Tibial artery (tissue), 4 donors: ENCODE data around the gene SUSD3.
A peak's percentile ranks its signal among the peaks of the same experiment; 100 is the strongest.

ENCODE experiments used
- DNase-seq, 2 donors: peaks; one replicate each; pipeline ENCODE4 v3.0.0-alpha.2; 2019
- H3K27ac ChIP-seq, 2 donors: fragments of 200-600 bp; sonication (generic) in 1 of 2; 1 replicate in 1 of 2; 2 replicates in 1 of 2; pipeline ENCODE4 v1.5.1; 2018 to 2019; ENCODE audit warnings: mild to moderate bottlenecking in 1 of 2
- H3K27me3 ChIP-seq, 2 donors: fragments of 200-600 bp; sonication (generic) in 1 of 2; one replicate each; pipeline versions ENCODE4 v1.5.1 to v1.6.0; 2016 to 2019
- H3K36me3 ChIP-seq, 3 donors: fragments of 200-600 bp; sonication (generic) in 2 of 3; one replicate each; pipeline ENCODE4 v1.5.1; 2016 to 2019; ENCODE audit warnings: mild to moderate bottlenecking in 2 of 3
- H3K4me1 ChIP-seq, 4 donors: fragments of 200-600 bp; sonication (generic) in 2 of 4; 1 replicate in 3 of 4; 2 replicates in 1 of 4; pipeline ENCODE4 v1.5.1; 2016 to 2019
- H3K4me3 ChIP-seq, 2 donors: fragments of 200-600 bp; sonication (generic) in 1 of 2; 1 replicate in 1 of 2; 2 replicates in 1 of 2; pipeline ENCODE4 v1.5.1; 2018 to 2019; ENCODE audit warnings: mild to moderate bottlenecking in 2 of 2
- H3K9me3 ChIP-seq, 3 donors: fragments of 200-600 bp; sonication (generic) in 1 of 3; one replicate each; pipeline ENCODE4 v1.5.1; 2016 to 2019
- intact Hi-C: fragments of 100-400 bp; cut with DNase I; formaldehyde crosslinking; loops from one replicate; pipeline ENCODE4 v1.15.0; 2023; ENCODE audit warnings: low total_unique reads
- TF ChIP-seq, protein P1 (sequence below), 2 experiments: fragments of 200-600 bp in 1 of 2; fragments of 450-650 bp in 1 of 2; IDR thresholded peaks; one replicate each; pipeline ENCODE4 v1.5.1; 2017 to 2019; ENCODE audit warnings: antibody characterized with exemption in 2 of 2, mild to moderate bottlenecking in 1 of 2, moderate library complexity in 1 of 2

The SUSD3 gene

DNA sequence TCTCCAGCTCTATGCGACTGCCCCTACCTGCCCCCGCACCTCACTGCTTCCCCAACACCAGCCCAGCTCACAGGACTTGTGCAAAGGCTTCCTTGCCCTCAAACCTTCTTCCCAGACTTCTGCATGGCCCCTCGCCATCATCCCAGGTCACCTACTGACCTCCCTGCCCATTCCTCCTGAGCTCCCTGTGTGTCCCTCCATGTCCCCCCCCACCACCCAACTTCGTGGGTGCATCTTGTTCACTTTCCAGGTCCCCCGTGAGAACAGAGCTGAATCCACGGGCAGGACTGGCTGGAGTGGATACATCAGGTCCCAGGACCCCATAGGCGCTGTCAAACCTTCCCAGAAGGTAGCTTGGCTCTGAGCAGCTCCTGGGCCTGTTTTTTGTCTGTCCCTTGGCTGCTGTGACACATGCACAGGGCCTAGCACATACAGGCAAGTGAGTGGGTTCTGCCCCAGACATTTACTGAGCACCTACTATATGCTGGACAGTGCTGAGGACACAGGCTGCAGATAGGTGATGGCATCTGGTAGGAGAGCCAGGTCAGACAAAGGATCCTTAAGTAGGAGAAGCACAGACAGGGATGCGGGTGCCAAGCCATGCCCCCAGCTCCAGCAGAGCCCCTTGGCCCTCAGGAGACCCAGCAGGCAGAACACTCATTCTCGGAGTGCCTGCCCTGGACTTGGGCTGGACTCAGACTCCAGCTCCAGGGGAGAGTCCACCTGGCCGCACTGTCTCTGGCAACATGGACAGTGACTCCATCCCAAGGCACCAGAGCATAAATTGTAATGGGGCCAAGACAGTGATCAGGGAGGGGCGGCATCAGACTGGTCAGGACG lies 60.6 kb downstream of the SUSD3 start:
- DNase-seq: peak; percentile 20 to 68
- Histone ChIP-seq H3K4me3 (no peak overlapping the region), H3K27ac (peak overlapping the region; percentile 69 to 74), H3K27me3 (no peaks in the 10 kb centered on the region), H3K4me1 (peaks cover 0 to 36% (median 23%) of the 10 kb centered on the region in 4 donors), H3K36me3 (peaks cover 21 to 40% (median 40%) of the 10 kb centered on the region in 3 donors), H3K9me3 (no peaks in the 10 kb centered on the region)
- TF ChIP-seq, protein P1, sequence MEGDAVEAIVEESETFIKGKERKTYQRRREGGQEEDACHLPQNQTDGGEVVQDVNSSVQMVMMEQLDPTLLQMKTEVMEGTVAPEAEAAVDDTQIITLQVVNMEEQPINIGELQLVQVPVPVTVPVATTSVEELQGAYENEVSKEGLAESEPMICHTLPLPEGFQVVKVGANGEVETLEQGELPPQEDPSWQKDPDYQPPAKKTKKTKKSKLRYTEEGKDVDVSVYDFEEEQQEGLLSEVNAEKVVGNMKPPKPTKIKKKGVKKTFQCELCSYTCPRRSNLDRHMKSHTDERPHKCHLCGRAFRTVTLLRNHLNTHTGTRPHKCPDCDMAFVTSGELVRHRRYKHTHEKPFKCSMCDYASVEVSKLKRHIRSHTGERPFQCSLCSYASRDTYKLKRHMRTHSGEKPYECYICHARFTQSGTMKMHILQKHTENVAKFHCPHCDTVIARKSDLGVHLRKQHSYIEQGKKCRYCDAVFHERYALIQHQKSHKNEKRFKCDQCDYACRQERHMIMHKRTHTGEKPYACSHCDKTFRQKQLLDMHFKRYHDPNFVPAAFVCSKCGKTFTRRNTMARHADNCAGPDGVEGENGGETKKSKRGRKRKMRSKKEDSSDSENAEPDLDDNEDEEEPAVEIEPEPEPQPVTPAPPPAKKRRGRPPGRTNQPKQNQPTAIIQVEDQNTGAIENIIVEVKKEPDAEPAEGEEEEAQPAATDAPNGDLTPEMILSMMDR (IDR thresholded peaks at IDR 0.05): no peak
- intact Hi-C loops: no loop called here

DNA sequence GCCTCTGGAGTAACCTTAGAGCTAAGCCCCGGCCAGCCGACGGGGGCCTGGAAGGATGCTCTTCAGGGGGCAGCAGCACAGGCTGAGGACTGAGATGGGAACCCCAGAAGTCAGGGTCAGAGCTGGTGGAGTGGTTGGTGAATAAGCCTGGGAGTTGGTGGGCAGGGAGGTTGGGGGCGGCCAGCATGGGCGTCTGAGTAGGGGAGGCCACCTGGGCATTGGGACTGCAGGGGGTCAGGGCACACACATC lies 61.1 kb downstream of the SUSD3 start:
- H3K9me3 ChIP-seq: no peaks in the 10 kb centered on the region
- peaks cover 0 to 36% (median 23%) of the 10 kb centered on the region in 4 donors for H3K4me1 ChIP-seq
- TF ChIP-seq, protein P1 (IDR thresholded peaks at IDR 0.05): no peak
- no peak for DNase-seq
- H3K36me3 ChIP-seq: peaks cover 27 to 40% (median 40%) of the 10 kb centered on the region in 3 donors
- H3K27ac ChIP-seq: peak overlapping the region; percentile 69 to 74
- no peak overlapping the region for H3K4me3 ChIP-seq
- H3K27me3 ChIP-seq: no peaks in the 10 kb centered on the region
- intact Hi-C loops: no loop called here

DNA sequence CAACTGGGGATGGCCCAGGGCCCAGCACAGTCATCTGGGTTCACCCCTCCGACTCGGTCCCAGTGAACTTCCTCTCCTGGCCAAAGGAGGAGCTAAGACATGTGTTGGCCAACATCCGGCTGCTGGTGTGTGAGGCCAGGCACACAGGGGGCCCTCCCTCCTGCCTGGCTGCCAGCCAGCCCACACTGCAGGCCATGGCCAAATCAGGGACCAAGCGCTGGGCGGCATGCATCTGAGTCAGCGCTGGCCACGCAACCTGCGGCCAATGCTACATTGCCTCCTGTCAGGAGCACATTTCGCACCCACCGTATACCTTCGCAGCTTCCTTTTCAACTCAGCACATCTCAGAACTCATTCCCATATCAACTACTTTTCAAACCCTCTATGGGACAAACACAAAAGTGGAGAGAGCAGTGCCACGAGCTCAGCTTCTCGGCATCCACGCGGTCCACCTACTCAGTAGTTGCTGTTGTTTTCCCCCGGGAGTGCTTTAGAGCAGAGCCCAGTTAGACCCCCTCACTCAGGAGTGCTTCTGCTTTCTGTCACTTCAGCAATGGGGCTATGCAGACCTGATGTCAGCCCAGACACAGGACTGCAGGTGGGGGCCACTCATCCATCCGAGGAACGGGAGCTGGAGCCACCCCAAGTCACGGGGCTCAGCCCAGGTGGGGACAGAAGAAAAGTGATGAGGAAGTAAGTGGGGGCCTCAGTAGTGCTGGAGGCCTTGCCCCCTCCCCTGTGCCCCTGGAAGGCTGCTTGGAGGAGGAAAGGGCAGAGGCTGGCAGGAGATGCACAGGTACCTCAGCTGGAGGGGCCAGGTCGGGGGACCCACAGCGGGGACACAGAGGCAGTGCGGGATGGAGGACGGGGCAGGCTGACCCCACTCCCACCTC lies 61.7 kb downstream of the SUSD3 start:
- TF ChIP-seq, protein P1 (IDR thresholded peaks at IDR 0.05): peak; percentile 58 to 61
- intact Hi-C loops: no loop called here
- H3K4me1 ChIP-seq: peaks cover 0 to 31% (median 23%) of the 10 kb centered on the region in 4 donors
- H3K27ac ChIP-seq: peak overlapping the region; percentile 69 to 74
- peaks cover 31 to 45% (median 42%) of the 10 kb centered on the region in 3 donors for H3K36me3 ChIP-seq
- DNase-seq: peak; percentile 95 to 98
- no peaks in the 10 kb centered on the region for H3K9me3 ChIP-seq
- H3K27me3 ChIP-seq: no peaks in the 10 kb centered on the region
- no peak overlapping the region for H3K4me3 ChIP-seq

DNA sequence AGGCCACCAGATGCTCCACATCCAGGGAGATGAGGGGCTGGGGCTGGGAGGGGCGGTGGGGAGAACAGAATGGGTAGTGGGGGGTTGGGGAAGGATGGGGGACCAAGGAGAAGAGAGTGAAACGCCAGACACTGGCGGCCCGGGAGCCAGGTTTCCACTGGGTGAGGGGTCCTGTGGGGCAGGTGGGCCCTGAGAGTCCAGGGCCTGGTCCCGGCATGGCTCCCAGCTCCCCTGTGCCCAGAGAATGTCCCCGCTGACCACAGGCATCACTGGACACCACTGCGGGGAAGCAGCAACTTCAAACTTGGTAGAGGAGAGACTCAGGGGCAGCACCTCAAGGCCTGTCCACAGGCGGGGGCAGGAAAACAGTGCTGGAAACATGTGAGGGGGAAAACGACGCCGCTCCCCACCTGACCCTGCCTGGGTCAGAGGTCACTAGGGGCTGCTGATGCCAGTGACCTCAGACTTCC lies 62.4 kb downstream of the SUSD3 start:
- H3K9me3 ChIP-seq: no peaks in the 10 kb centered on the region
- no peaks in the 10 kb centered on the region for H3K27me3 ChIP-seq
- peaks cover 0 to 30% (median 20%) of the 10 kb centered on the region in 4 donors for H3K4me1 ChIP-seq
- H3K4me3 ChIP-seq: no peak overlapping the region
- peak overlapping the region; percentile 69 to 74 for H3K27ac ChIP-seq
- TF ChIP-seq, protein P1 (IDR thresholded peaks at IDR 0.05): no peak
- DNase-seq: peak in 1 of 2 donors; percentile 17
- H3K36me3 ChIP-seq: peaks cover 35 to 52% (median 49%) of the 10 kb centered on the region in 3 donors
- intact Hi-C loops: no loop called here

DNA sequence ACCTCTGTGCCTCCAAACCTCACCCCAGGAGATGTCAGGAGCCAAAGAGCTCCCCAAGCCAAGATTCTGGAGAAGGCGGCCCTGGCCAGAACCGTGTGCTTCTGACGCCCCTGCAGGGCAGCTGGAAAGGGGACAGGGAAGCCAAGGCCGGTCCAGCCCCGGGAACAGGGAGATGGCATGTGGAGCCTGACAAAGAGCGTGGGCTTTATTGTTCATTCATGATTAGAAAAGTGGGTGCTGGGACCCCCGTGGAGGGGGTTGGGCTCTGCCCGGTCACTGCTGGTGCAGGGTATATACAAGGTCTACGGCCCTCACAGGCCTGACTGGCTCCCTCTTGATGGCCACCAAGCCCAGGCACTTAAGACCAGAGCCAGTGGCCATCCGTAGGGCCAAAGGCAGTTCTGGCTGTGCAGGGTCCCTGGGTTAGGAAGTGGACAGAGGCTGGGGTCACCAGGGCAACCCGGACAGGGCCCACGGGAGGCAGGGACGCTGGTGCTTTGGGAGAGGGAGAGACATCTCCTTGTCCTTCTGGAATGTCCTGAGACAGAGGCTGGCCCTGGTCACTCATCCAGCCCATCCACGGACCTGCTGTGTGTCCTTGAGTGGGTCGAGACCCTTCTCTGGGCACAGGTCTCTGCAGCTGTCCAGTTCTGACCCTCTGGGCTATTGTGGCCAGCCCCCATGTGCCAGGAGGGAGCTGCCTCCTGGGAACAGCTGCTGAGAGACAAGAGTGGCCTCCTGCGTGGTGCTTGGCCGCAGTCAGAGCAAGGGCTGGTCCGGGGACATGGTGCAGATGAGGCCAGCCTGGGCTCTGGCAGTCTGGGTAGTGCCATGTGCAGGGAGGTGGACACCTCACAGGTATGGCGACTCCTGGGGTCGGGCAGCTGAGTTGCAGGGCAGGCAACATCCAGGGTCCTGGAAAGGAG lies 63.1 kb downstream of the SUSD3 start:
- Histone ChIP-seq H3K4me3 (no peak overlapping the region), H3K9me3 (no peaks in the 10 kb centered on the region), H3K36me3 (peaks cover 35 to 59% (median 55%) of the 10 kb centered on the region in 3 donors), H3K4me1 (peaks cover 0 to 29% (median 22%) of the 10 kb centered on the region in 4 donors), H3K27me3 (no peaks in the 10 kb centered on the region), H3K27ac (peak overlapping the region in 1 of 2 donors; percentile 74)
- TF ChIP-seq, protein P1 (IDR thresholded peaks at IDR 0.05): no peak
- DNase-seq: peak; percentile 19 to 63
- intact Hi-C loops: no loop called here
